GM03348 (cell line): ENCODE data around the gene ANO4.
"Not testable (repeated sequence)": the region's sequence is repeated elsewhere in the genome, so short reads cannot be mapped to it uniquely, and the experiment has no call there.

Experiments
- DNase-seq: peaks from one replicate; pipeline ENCODE4 v3.0.0; 2012; ENCODE audit warnings: low spot score

The ANO4 gene

GRCh38 chr12:100953217-100953616 is 158.6 kb downstream of the ANO4 start:
- DNase-seq = no peak

DNA sequence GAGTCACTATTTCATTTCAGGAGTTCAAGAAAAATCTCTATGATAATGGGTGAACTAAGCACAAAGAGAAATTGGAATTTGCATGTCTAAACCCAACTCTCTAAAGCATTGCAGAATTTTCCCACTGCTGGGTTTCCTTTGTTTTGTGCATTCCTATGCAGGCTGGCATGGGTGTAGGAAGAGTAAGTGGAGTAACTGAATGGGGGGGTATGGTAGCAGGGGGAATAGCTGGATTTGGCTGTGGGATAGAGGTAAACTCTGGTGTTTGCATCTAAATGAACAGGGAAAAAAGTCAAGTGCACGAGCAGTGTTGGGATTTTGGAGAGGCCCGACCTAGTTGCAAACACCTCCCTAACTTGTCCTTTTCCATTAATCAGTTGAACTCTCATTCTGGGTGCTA is 159.1 kb downstream of the ANO4 start:
- no peak for DNase-seq

- no peak for DNase-seq
Measured at GRCh38 chr12:100954118-100954517, 159.5 kb downstream of the ANO4 start.

GRCh38 chr12:100955139-100955538 is 160.6 kb downstream of the ANO4 start:
- DNase-seq = peak; percentile 10

DNA sequence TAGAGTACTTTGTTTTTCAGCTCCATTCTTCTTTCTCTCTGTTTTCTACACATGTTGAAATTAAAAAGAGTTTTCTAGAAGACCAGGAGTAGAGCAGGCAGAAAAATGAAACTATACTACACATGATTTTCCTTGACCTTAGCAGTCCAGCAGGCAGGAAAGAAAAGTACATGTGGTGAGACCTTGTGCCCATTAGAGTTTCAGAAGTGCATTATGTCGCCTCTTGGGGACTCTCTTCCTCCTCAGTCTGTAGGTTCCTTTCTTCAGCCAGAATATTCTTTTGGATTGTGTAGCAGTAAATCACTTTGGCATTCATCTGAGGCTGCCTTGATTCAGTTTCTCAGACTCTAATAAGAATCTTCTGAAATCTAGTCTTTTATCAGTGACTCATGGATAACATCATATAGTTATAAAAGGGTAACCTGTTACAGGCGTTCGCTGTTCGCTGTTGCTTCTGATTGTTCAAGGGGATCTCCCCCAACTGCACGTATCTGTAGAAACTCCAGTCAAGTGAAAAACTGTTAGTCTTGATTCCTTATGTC is 161.8 kb downstream of the ANO4 start:
- no peak for DNase-seq

- peak; percentile 44 for DNase-seq
Measured at GRCh38 chr12:100959481-100959880, 164.9 kb downstream of the ANO4 start.

DNA sequence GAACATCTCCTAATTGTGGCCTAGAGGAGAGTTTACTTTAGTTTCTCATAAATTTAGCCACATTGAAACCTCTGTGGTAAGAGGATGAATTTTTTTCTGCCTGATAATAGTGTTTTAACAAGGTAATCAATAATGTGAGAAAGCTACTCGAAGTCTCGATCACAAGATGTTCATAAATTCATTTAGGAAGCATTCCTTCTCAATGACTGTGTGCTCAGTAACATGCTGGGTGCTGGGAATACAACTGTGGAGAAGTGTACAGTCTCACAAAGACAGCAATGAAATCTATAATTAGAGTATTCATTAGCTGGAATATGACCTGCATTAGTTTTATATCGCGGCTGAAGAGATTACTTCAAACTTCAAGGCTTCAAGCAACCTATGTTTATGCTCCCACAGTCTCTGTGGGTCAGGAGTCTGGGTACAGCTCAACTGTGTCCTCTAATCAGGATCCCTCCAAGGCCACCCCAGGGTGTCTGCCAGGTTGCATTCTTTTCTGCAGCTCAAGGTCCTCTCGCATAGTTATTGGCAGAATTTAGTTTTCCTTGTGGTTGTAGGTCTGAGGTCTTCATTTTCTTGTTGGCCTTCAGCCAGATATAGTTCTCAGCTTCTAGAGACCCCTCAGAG is 167.6 kb downstream of the ANO4 start:
- DNase-seq = no peak

DNA sequence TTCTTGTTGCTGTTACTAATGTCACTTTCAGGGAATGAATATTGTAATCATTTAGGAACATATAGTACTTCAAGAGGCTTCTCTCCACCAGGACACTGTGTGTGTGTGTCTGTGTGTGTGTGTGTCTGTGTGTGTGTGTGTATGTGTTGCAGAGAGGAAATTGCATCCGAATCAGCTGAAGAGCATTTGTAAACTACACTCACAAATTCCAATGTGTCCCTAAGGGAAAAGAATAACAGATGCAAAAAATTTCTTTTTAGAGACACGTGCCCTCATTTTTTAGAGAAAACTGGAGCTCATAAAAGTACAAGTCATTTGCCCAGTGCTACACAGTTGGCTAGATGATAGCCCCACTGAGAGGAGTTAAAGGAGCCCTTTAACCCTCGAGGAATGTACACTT is 168.8 kb downstream of the ANO4 start:
- DNase-seq = no peak

- DNase-seq = no peak
Measured at GRCh38 chr12:100964028-100964427, 169.5 kb downstream of the ANO4 start.

- no peak for DNase-seq
Measured at GRCh38 chr12:100967189-100967588, 172.6 kb downstream of the ANO4 start.

DNA sequence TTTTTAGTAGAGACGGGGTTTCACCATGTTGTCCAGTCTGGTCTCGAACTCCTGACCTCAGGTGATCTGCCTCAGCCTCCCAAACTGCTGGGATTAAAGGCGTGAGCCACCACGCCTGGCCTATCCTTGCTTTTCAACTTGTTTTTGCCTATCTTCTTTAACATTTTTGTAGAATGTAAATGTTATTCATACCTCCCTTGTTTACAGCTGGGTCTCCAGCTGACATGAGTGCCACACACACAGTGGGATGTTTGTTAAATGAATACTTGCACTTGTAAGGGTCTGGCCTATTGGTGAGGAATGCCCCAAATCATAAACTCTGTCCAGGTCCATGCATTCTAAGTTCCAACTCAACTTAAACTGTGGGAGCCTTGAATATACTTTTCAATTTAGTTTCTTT is 176.3 kb downstream of the ANO4 start:
- no peak for DNase-seq

DNA sequence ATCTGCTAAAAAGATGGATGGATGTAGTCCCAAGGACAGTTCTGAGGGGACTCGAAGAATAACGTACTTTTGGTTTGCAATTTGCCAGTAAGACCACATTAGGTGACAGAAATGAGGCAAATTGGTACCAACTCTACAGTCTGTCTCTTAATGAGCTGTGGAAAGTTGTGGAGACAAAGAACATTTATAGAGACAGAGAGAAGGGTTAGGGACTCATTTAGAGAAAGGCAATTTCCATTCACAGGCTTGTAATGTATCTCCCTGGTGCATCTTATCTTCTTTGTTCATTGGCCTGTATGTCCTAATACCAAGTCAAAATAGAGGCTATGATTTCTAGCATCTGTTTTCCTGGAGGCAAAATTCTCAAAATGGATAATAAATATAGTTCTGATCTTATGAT is 177.5 kb downstream of the ANO4 start:
- DNase-seq = no peak

GRCh38 chr12:100974341-100974740 is 179.8 kb downstream of the ANO4 start:
- DNase-seq = no peak

DNA sequence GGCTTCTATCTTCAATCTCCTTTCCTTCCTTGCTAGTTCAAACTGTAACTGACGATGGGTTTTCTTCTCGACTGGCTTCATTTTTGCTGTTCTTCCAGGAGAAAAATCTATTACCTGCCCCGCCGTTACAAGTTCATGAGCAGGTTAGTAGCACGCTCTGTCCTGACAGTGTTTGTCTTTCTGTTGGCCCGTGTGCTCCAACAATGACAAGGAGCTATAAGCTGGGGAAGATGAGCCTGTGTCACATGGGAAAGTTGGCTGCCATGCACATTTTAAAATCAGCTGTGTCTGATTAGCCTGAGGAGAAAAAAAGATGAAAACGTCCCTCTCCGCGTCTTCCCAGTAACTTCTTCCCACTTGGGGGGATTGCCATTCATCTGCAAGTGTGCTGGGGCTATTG is 180.2 kb downstream of the ANO4 start:
- no peak for DNase-seq

GRCh38 chr12:100976735-100977134 is 182.2 kb downstream of the ANO4 start:
- no peak for DNase-seq

- DNase-seq = no peak
Measured at GRCh38 chr12:100980856-100981255, 186.3 kb downstream of the ANO4 start.

DNA sequence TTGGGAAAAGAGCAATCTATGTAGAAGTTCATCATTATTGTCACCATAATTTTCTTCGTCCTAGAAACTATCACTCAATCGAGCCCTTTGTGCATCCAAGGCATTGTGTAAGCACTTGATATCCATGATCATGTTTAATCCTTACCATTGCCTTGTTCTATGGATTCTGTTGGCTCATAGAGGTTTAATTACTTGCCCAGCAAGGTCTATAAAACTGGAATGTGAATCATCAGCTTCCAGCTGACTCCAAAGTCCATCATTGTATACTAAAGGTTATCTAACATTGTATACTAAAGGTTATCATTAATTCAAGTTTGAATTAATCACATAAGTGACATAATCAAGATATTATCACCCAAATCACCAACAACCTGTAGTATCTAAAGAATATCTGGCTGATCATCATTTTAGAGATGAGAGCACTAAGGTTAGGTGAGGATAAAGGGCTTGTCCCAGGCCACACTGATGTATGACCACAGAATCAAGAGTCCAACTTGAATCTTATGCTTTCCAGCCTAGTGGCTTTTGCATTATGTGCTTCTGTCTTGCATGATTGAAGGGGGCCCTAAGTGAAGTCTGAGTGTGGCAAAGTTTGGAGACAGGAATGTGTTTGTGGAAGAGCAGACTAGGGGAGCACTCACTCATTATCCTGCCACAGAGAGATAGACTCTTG is 188.1 kb downstream of the ANO4 start:
- DNase-seq = no peak

GRCh38 chr12:100984796-100985195 is 190.2 kb downstream of the ANO4 start:
- DNase-seq = no peak

- peak; percentile 66 for DNase-seq
Measured at GRCh38 chr12:100986595-100987547, 192.3 kb downstream of the ANO4 start.

GRCh38 chr12:100987552-100988521 is 193.3 kb downstream of the ANO4 start:
- peak; percentile 68 for DNase-seq

- DNase-seq = not testable (repeated sequence)
Measured at GRCh38 chr12:100989509-100989908, 194.9 kb downstream of the ANO4 start.
